ENCODE results near the gene RGS2. TPM values are rescaled to one million over a fixed set of nuclear protein-coding genes. Genes with fewer than 3 reads are reported as not detected.

The RGS2 gene
- total RNA-seq, 4 donors from 2014 or later, result 24.5 to 54.1 (median 29.0) TPM

DNA sequence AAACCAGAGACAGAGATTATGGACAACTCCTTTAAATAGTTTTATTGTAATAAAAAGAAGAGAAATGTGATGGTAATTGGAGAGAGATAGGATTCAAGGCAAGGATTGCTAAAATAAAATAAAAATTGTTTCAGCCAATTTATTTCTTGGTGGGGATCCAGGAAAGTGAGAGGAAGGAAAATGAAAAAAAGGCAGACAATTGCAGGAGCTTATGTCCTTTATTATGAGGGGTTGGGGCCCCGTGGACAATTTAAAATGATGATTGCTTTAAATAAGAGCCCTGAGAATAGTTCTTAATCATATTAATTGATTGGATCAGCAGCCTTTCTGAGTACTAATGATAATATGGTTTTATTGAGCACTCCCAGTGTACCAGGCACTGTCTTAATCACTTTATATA is 40.2 kb downstream of the RGS2 start:
- intact Hi-C loops (cut with DNase I; ENCODE audit: low total_unique reads), result no loop called here
- H3K4me3 ChIP-seq (ENCODE audit: low read depth, poor library complexity, severe bottlenecking), result no peak overlapping the region
- TF ChIP-seq POLR2A (IDR thresholded peaks at IDR 0.05), result no peak
- TF ChIP-seq, protein P1, sequence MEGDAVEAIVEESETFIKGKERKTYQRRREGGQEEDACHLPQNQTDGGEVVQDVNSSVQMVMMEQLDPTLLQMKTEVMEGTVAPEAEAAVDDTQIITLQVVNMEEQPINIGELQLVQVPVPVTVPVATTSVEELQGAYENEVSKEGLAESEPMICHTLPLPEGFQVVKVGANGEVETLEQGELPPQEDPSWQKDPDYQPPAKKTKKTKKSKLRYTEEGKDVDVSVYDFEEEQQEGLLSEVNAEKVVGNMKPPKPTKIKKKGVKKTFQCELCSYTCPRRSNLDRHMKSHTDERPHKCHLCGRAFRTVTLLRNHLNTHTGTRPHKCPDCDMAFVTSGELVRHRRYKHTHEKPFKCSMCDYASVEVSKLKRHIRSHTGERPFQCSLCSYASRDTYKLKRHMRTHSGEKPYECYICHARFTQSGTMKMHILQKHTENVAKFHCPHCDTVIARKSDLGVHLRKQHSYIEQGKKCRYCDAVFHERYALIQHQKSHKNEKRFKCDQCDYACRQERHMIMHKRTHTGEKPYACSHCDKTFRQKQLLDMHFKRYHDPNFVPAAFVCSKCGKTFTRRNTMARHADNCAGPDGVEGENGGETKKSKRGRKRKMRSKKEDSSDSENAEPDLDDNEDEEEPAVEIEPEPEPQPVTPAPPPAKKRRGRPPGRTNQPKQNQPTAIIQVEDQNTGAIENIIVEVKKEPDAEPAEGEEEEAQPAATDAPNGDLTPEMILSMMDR (IDR thresholded peaks at IDR 0.05), result no peak
- WGBS, 2 donors, result 24 to 33% methylated on average over 1 of the region's 1 CpG
- DNase-seq (ENCODE audit: low spot score in 2 of 2), result no peak

DNA sequence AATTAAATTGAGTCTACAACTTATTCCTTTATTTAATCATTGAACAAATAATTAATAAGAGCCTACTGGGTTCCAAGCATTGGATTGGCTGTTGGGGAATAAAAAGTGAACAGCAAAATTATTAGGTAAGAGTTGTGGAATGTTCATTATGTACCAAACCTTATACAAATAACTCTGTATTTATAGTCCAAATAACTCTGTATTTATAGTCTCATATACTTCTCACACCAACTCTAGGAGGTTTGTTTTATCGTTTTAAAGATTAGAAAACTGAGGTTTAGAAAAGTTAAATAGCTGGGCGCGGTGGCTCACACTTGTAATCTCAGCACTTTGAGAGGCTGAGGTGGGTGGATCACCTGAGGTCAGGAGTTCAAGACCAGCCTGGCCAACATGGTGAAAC is 40.6 kb downstream of the RGS2 start:
- intact Hi-C loops (cut with DNase I; ENCODE audit: low total_unique reads), result no loop called here
- DNase-seq (ENCODE audit: low spot score in 2 of 2), result no peak
- no peak for TF ChIP-seq POLR2A (IDR thresholded peaks at IDR 0.05)
- TF ChIP-seq, protein P1 (IDR thresholded peaks at IDR 0.05), result no peak

DNA sequence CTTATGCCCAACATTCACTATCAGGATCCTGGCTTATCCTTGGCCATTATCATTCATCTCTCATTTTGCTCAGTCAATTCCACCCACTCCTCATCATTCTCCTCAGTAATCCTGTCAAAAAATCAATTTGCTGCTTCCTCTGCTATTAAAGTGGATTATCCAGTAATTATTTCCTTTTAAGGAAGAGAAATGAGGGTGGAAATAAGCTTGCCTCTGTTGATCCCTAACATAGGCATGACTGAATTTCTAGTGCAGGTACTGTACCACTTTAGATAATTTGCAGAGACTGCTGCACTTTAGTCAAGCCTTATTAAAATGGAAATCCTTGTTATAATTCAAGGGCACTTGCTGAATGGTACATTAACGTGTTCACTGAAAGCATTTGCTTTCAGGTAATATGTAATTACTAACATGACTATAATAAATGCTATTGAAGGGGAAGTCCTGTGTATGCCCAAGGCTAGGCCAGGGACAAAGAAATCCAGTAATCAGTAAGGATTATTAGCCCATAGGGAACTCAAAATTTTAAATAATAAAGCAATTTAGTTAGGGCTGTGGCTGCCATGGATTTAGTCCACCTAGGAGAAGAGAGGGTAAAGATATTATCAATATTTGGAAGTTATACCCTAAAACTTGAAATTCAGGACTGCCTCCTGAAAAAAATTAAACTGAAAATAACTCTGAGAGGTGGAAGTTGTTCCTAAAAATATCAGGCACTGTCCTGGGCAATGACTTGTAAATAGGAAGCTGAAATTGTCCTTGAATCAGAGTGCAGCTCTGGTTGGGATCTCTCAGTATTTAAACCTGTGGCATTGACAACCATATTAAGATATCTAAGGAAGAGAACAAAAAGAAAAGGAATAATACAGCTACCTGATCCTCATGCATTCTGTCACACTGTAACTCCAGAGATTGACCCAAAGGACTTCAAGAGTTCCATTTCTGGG is 43.4 kb downstream of the RGS2 start:
- no peak overlapping the region for H3K4me3 ChIP-seq (ENCODE audit: low read depth, poor library complexity, severe bottlenecking)
- DNase-seq (ENCODE audit: low spot score in 2 of 2), result no peak
- TF ChIP-seq POLR2A (IDR thresholded peaks at IDR 0.05), result no peak
- TF ChIP-seq, protein P1 (IDR thresholded peaks at IDR 0.05), result no peak
- WGBS, 2 donors, result 0 to 57% methylated on average over 1 of the region's 1 CpG
- intact Hi-C loops (cut with DNase I; ENCODE audit: low total_unique reads), result no loop called here

More for the DNA sequence above, 40.6 kb downstream of the RGS2 start:
- WGBS, 2 donors, result 90 to 94% methylated on average over 3 of the region's 3 CpGs
- H3K4me3 ChIP-seq (ENCODE audit: low read depth, poor library complexity, severe bottlenecking), result no peak overlapping the region

DNA sequence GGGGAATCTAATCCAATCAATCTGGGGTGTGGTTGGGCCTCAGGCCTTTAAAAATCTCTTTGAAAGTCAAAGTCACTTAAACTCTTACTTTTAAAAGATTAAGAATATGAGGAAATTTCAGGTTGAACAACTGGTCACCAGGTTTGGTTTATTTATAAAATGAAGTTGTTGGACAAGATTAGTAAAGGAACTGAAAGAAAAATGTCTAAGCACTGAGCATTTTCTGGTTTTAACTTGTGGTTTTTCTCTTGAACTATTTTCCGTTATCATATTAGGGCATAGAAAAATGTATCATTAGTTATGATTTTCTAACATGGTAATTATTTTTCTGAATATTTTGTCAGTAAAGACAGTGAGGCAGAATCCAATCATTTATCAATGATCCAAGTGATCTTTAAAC is 49.6 kb downstream of the RGS2 start:
- 73 to 76% methylated on average over 1 of the region's 1 CpG for WGBS, 2 donors
- intact Hi-C loops (cut with DNase I; ENCODE audit: low total_unique reads), result no loop called here

DNA sequence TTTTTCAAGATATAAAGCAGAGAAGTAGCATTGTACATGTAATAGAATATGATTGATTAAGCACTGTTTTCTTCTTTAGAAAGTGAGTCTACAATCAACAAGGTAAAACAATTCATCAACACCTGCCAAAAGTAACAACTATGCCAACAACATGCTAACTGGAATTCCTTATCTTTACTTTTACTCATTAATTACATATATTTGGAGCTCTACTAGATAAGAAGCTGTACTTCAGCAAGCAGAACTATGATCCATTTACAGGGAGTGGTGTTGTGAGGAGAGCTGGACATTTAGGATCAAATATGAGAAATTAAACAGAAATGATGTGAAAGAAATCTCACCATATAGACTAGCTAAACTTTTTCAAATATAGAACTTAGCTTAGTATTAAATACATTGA is 51.0 kb downstream of the RGS2 start:
- intact Hi-C loops (cut with DNase I; ENCODE audit: low total_unique reads), result no loop called here

More for the DNA sequence above, 49.6 kb downstream of the RGS2 start:
- TF ChIP-seq, protein P1 (IDR thresholded peaks at IDR 0.05), result no peak
- TF ChIP-seq POLR2A (IDR thresholded peaks at IDR 0.05), result no peak
- DNase-seq (ENCODE audit: low spot score in 2 of 2), result no peak
- no peak overlapping the region for H3K4me3 ChIP-seq (ENCODE audit: low read depth, poor library complexity, severe bottlenecking)

More for the DNA sequence above, 51.0 kb downstream of the RGS2 start:
- TF ChIP-seq POLR2A (IDR thresholded peaks at IDR 0.05), result no peak
- TF ChIP-seq, protein P1 (IDR thresholded peaks at IDR 0.05), result no peak
- DNase-seq (ENCODE audit: low spot score in 2 of 2), result no peak
- H3K4me3 ChIP-seq (ENCODE audit: low read depth, poor library complexity, severe bottlenecking), result no peak overlapping the region

Measured in lower leg skin (tissue), 4 donors.